ENCODE data around the gene FCHSD2.

FCHSD2 gene

DNA sequence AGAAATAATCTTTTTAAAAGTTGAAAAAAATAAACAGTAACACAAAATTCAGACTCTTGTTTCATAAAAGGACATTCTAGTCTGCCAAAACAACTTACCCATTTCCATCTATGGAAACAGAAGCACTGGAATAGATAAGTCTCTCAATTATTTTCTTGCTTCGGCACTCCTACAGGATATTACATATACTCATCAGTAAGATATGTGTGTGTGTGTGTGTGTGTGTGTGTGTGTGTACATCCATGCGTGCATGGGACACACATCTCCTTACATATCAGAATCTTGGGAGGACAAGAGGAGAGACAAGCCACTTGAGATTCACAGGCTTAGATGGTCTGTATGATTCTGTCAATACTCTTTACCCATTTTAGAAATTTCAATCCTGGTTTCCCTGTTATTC lies 183.3 kb downstream of the FCHSD2 start:
- no peak overlapping the region for H3K4me3 ChIP-seq (ENCODE audit: low read depth, low read length)
- DNase-seq (ENCODE audit: low read depth): no peak
- TF ChIP-seq, protein P1, sequence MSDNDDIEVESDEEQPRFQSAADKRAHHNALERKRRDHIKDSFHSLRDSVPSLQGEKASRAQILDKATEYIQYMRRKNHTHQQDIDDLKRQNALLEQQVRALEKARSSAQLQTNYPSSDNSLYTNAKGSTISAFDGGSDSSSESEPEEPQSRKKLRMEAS (IDR thresholded peaks at IDR 0.05; ENCODE audit: low read depth, low read length): no peak
- no peak for TF ChIP-seq CTCF (IDR thresholded peaks at IDR 0.05; ENCODE audit: low read depth, low read length)
- no peak for TF ChIP-seq MYC (IDR thresholded peaks at IDR 0.05; ENCODE audit: low read depth, low read length)
- no peak for TF ChIP-seq POLR2A (IDR thresholded peaks at IDR 0.05; ENCODE audit: extremely low read depth, insufficient read length)

GRCh38 chr11:72955466-72955865 lies 186.7 kb downstream of the FCHSD2 start:
- no peak overlapping the region for H3K4me3 ChIP-seq (ENCODE audit: low read depth, low read length)

GRCh38 chr11:72954860-72955259 lies 187.3 kb downstream of the FCHSD2 start:
- H3K4me3 ChIP-seq (ENCODE audit: low read depth, low read length): no peak overlapping the region
- DNase-seq (ENCODE audit: low read depth): no peak
- TF ChIP-seq, protein P1 (IDR thresholded peaks at IDR 0.05; ENCODE audit: low read depth, low read length): no peak
- no peak for TF ChIP-seq POLR2A (IDR thresholded peaks at IDR 0.05; ENCODE audit: extremely low read depth, insufficient read length)
- TF ChIP-seq CTCF (IDR thresholded peaks at IDR 0.05; ENCODE audit: low read depth, low read length): no peak

More at GRCh38 chr11:72955466-72955865, 186.7 kb downstream of the FCHSD2 start:
- TF ChIP-seq CTCF (IDR thresholded peaks at IDR 0.05; ENCODE audit: low read depth, low read length): no peak
- TF ChIP-seq POLR2A (IDR thresholded peaks at IDR 0.05; ENCODE audit: extremely low read depth, insufficient read length): no peak
- no peak for TF ChIP-seq MYC (IDR thresholded peaks at IDR 0.05; ENCODE audit: low read depth, low read length)
- TF ChIP-seq, protein P1 (IDR thresholded peaks at IDR 0.05; ENCODE audit: low read depth, low read length): no peak
- DNase-seq (ENCODE audit: low read depth): no peak

- DNase-seq (ENCODE audit: low read depth): no peak
- no peak for TF ChIP-seq POLR2A (IDR thresholded peaks at IDR 0.05; ENCODE audit: extremely low read depth, insufficient read length)
- TF ChIP-seq MYC (IDR thresholded peaks at IDR 0.05; ENCODE audit: low read depth, low read length): no peak
- TF ChIP-seq CTCF (IDR thresholded peaks at IDR 0.05; ENCODE audit: low read depth, low read length): no peak
- TF ChIP-seq, protein P1 (IDR thresholded peaks at IDR 0.05; ENCODE audit: low read depth, low read length): no peak
- H3K4me3 ChIP-seq (ENCODE audit: low read depth, low read length): no peak overlapping the region
Measured at GRCh38 chr11:72953637-72954036, 188.5 kb downstream of the FCHSD2 start.

DNA sequence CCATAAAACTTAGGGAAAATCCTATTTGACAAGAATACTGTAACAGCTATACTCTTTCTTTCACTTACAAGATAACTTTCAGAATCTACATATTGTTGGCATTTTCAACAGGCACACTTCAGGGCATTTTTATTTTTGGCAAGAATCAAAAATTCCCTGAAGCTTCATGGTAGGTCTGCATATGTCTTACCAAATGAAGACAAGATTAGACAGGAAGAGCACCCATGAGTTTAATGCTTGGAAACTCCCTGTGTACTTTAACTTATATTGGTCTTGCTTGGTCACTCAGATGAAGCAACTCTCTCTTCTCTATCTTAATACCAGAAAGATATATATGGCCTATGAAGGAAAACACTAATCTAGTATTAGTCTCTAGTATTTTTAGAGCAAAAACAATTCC lies 190.2 kb downstream of the FCHSD2 start:
- no peak overlapping the region for H3K4me3 ChIP-seq (ENCODE audit: low read depth, low read length)
- TF ChIP-seq CTCF (IDR thresholded peaks at IDR 0.05; ENCODE audit: low read depth, low read length) (no peak), MYC (IDR thresholded peaks at IDR 0.05; ENCODE audit: low read depth, low read length) (no peak), POLR2A (IDR thresholded peaks at IDR 0.05; ENCODE audit: extremely low read depth, insufficient read length) (no peak)
- TF ChIP-seq, protein P1 (IDR thresholded peaks at IDR 0.05; ENCODE audit: low read depth, low read length): no peak
- no peak for DNase-seq (ENCODE audit: low read depth)

- DNase-seq (ENCODE audit: low read depth): peak; percentile 34
Measured at GRCh38 chr11:72951193-72951592, 190.9 kb downstream of the FCHSD2 start.

More at GRCh38 chr11:72951193-72951592, 190.9 kb downstream of the FCHSD2 start:
- TF ChIP-seq, protein P1 (IDR thresholded peaks at IDR 0.05; ENCODE audit: low read depth, low read length): no peak
- no peak for TF ChIP-seq MYC (IDR thresholded peaks at IDR 0.05; ENCODE audit: low read depth, low read length)
- TF ChIP-seq POLR2A (IDR thresholded peaks at IDR 0.05; ENCODE audit: extremely low read depth, insufficient read length): no peak
- TF ChIP-seq CTCF (IDR thresholded peaks at IDR 0.05; ENCODE audit: low read depth, low read length): no peak
- H3K4me3 ChIP-seq (ENCODE audit: low read depth, low read length): no peak overlapping the region

Measured in NB4 (cell line).